GM12874 (cell line): Measurements from ENCODE around the gene OR6J1.

Source experiments
- TF ChIP-seq, protein P1 (sequence below): IDR thresholded peaks from 2 replicates; pipeline ENCODE4 v1.5.1; 2011; ENCODE audit warnings: low read depth, mild to moderate bottlenecking, control low read depth, low read length, moderate library complexity; ENCODE audit not compliant: insufficient read depth

The OR6J1 gene

DNA sequence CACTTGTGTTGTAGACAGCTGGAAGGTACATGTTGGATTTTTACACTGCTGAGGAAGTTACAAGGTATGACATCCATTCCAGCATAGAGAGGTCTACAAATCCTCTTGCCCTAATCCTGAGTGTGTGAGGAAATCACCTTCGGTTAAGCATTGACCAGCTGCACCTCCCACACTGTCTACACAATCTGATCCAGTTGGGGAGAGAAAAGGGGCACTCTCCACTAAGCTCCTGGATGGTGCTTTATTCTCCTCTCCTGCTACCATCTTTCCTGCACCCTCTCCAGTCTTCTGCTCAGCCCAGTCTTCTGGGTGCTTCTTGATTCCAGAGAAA is at the start of gene OR6J1:
Gene OR6J1, minus strand, starts transcription at position 48 of the 331 bp plus-strand sequence. CDS start 9,541 bp downstream, outside the sequence.
- TF ChIP-seq, protein P1, sequence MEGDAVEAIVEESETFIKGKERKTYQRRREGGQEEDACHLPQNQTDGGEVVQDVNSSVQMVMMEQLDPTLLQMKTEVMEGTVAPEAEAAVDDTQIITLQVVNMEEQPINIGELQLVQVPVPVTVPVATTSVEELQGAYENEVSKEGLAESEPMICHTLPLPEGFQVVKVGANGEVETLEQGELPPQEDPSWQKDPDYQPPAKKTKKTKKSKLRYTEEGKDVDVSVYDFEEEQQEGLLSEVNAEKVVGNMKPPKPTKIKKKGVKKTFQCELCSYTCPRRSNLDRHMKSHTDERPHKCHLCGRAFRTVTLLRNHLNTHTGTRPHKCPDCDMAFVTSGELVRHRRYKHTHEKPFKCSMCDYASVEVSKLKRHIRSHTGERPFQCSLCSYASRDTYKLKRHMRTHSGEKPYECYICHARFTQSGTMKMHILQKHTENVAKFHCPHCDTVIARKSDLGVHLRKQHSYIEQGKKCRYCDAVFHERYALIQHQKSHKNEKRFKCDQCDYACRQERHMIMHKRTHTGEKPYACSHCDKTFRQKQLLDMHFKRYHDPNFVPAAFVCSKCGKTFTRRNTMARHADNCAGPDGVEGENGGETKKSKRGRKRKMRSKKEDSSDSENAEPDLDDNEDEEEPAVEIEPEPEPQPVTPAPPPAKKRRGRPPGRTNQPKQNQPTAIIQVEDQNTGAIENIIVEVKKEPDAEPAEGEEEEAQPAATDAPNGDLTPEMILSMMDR: no peak

DNA sequence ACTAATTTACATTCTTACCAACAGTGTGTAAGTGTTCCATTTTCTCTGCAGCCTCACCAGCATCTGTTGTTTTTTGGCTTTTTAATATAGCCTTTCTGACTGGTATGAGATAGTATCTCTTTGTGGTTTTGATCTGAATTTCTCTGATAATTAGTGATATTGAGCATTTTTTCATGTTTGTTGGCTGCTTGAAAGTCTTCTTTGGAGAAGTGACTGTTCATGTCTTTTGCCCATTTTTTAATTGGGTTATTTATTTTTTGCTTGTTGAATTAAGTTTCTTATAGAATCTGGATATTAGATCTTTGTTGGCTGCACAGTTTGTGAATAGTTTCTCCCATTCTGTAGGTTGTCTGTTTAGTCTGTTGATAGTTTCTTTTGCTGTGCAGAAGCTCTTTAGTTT is 48.0 kb upstream of the OR6J1 start:
- TF ChIP-seq, protein P1: no peak

DNA sequence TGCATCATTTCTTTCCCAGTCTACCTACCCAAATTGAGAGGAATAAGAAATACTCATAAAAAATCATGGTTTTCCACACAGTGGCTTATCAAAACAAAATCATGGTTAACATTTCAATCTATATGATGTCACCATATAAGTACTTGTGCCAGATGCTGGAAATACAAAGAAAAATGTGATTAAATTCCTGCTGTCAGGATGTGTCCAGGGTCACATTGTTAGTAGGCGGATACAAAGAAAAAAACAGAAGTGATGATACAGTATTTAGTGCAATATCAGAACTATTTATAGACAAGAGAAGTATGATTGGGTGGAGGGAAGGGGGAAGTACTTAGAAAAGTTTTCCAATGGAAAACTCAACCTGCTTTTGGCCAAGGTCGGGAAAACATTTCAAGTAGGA is 47.0 kb upstream of the OR6J1 start:
- TF ChIP-seq, protein P1: no peak

DNA sequence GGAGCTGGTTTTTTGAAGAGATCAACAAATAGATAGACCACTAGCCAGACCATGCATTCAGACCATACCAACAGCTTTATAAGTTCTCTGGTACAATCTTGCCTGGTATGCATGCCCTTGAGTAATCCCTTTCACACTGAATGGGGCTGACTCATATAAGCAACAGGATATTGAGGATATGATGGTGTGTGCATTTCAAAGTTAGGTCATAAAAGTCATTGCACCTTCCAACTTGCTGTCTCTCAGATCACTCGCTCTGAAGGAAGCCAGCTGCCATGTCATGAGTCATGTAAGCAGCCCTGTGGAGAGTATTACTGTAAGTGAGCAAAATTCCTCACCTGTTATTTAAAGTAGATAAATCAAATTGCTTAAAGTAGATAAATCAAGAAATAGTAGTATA is 45.0 kb upstream of the OR6J1 start:
- TF ChIP-seq, protein P1: no peak

DNA sequence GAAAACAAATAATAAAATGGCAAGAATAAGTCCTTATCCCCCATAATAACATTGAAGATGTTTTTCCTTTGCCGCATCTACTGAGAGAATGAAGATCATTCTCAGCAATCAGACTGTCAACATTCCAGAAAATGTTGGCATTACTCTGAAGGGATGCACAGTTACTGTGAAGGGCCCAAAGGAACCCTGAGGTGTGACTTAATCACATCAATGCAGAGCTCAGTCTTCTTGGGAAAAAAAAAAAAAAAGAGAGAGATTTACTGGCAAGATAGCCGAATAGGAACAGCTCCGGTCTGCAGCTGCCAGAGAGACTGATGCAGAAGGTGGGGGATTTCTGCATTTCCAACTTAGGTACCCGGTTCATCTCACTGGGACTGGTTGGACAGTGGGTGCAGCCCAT is 41.3 kb upstream of the OR6J1 start:
- TF ChIP-seq, protein P1: no peak

DNA sequence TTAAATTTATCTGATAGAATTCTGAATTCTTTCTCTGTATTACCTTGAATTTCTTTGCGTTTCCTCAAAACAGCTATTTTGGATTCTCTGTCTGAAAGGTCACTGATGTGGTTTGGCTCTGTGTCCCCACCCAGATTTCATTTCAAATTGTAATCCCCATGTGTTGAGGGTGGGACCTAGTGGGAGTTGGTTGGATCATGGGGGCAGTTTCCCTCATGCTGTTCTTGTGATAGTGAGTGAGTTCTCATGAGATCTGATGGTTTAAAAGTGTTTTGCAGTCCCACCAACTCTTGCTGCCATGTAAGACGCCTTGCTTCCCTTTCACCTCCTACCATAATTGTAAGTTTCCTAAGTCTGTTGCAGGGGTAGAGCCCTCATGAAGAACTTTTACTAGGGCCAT is 34.1 kb upstream of the OR6J1 start:
- TF ChIP-seq, protein P1: no peak

DNA sequence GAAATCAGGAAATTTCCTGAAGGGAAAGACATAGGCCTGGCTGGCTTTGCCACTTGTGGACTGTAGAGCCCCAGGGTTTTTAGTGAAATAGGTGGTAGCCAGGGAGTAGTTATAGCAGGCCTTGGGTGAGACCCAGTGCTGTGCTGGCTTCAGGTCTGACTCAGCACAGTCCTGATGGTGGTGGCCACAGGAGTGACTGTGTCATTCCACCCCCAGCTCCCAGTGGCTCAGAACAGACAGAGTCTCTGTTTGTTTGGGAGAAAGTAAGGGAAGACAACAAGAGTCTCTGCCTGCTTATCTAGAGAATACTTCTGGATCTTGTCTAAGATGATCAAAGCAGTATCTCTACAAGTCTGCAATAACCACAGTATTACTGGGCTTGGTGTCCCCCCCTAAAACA is 27.5 kb upstream of the OR6J1 start:
- TF ChIP-seq, protein P1: no peak

DNA sequence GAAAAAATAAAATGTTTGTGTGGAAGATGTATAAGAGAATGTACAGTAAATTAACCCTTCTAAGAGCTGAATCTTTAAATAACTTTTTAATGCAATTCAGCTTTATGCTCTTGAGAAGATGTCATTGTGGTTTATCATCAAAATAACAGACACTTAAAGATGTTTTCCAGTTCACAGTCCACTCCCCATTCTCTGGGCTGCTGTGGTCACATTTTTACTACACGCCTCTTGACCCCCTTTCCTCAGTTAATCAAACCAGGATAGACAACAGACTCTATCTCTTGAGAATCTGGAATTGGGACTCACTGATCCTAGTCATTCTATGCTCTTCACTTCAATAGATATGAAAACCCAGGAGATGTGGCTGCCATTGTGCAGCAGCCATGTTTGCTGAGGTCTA is 24.7 kb upstream of the OR6J1 start:
- TF ChIP-seq, protein P1: no peak
